Thyroid gland (tissue), 4 donors: ENCODE data around the gene TGFBR3. TPM values are rescaled to one million over a fixed set of nuclear protein-coding genes. Genes with fewer than 3 reads are reported as not detected.

Experiments
- DNase-seq, 2 donors: peaks; one replicate each; pipeline ENCODE4 v3.0.0-alpha.2; 2019
- H3K27ac ChIP-seq, 3 donors: fragments of 200-600 bp; sonication (generic); 1 replicate in 2 of 3; 2 replicates in 1 of 3; pipeline ENCODE4 v1.5.1; 2016 to 2019; ENCODE audit warnings: mild to moderate bottlenecking in 1 of 3, moderate library complexity in 1 of 3
- H3K27me3 ChIP-seq: fragments of 200-600 bp; sonication (generic); one replicate; pipeline ENCODE4 v1.5.1; 2019
- H3K36me3 ChIP-seq, 2 donors: fragments of 200-600 bp; sonication (generic); one replicate each; pipeline ENCODE4 v1.5.1; 2016 to 2019
- H3K4me1 ChIP-seq, 2 donors: fragments of 200-600 bp; sonication (generic); one replicate each; pipeline ENCODE4 v1.5.1; 2017 to 2019
- H3K4me3 ChIP-seq, 3 donors: fragments of 200-600 bp; sonication (generic); replicated peaks in 1 of 3; 1 replicate in 2 of 3; 2 replicates in 1 of 3; pipeline ENCODE4 v1.5.1; 2016; ENCODE audit warnings: mild to moderate bottlenecking in 1 of 3
- H3K9me3 ChIP-seq: fragments of 200-600 bp; sonication (generic); one replicate; pipeline ENCODE4 v1.5.1; 2017
- POLR2A ChIP-seq, 2 donors: fragments of 450-650 bp; IDR thresholded peaks; one replicate each; pipeline ENCODE4 v1.6.1; 2017; ENCODE audit warnings: antibody characterized with exemption in 2 of 2, mild to moderate bottlenecking in 2 of 2, moderate library complexity in 1 of 2
- WGBS, 2 donors: methylation state at CpG; one replicate each; pipeline ENCODE4 v1.1.5; 2017; 5-methylcytosine and 5-hydroxymethylcytosine counted together
- intact Hi-C: fragments of 100-400 bp; cut with DNase I; formaldehyde crosslinking; loops from one replicate; pipeline ENCODE4 v1.15.1; 2023
- total RNA-seq, 4 donors: library from RNA; depleted of rRNA; stranded (reverse); fragments of >200 nt; gene quantifications; one replicate each; pipeline ENCODE4 v1.2.3, GENCODE V29; 2016
- TF ChIP-seq, protein P1 (sequence below), 6 experiments: fragments of 200-600 bp in 3 of 6; fragments of 450-650 bp in 3 of 6; sonication (generic) in 3 of 6; IDR thresholded peaks; one replicate each; pipeline ENCODE4 v1.5.1; 2016 to 2019; ENCODE audit warnings: antibody characterized with exemption in 6 of 6, mild to moderate bottlenecking in 2 of 6, inconsistent platforms in 1 of 6, moderate library complexity in 1 of 6

The TGFBR3 gene
- total RNA-seq, 4 donors from 2014 or later, result 37.2 to 223 (median 106) TPM

DNA sequence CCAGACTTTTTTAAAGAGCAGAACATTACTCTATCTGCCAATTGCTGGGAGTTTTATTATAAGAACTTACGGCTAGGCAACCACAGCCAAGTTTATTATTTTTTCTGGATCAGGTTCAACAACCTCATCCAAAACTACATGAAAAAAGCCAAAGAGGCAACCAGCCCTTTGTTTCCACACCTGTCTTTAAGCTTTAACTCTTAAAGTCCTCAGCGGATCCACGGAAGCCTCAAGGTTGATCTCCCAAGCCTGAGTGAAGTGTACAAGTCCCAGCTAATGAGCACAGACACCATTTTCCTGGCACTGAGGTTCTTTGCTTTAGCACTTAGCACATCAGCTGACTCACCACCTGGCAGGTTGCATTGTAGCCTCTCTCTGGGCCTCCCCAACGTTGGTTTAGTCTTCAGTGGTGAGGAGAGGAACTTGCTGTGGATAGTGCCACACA, 143.1 kb downstream of the TGFBR3 start:
- H3K4me3 ChIP-seq, result no peak overlapping the region
- intact Hi-C loops, result loop anchor here (10.0 kb wide), 2 partner anchors 118 to 142 kb away; partner anchors contain the start of gene TGFBR3
- TF ChIP-seq, protein P1, sequence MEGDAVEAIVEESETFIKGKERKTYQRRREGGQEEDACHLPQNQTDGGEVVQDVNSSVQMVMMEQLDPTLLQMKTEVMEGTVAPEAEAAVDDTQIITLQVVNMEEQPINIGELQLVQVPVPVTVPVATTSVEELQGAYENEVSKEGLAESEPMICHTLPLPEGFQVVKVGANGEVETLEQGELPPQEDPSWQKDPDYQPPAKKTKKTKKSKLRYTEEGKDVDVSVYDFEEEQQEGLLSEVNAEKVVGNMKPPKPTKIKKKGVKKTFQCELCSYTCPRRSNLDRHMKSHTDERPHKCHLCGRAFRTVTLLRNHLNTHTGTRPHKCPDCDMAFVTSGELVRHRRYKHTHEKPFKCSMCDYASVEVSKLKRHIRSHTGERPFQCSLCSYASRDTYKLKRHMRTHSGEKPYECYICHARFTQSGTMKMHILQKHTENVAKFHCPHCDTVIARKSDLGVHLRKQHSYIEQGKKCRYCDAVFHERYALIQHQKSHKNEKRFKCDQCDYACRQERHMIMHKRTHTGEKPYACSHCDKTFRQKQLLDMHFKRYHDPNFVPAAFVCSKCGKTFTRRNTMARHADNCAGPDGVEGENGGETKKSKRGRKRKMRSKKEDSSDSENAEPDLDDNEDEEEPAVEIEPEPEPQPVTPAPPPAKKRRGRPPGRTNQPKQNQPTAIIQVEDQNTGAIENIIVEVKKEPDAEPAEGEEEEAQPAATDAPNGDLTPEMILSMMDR (IDR thresholded peaks at IDR 0.05), result no peak
- TF ChIP-seq POLR2A (IDR thresholded peaks at IDR 0.05), result no peak
- DNase-seq, result peak; percentile 39 to 43
- H3K27me3 ChIP-seq, result no peaks in the 10 kb centered on the region
- H3K9me3 ChIP-seq, result no peaks in the 10 kb centered on the region
- H3K4me1 ChIP-seq, result peaks cover 27 to 39% of the 10 kb centered on the region in 2 donors
- H3K27ac ChIP-seq, result peak overlapping the region in 2 of 3 donors; percentile 4 to 63
- 20 to 33% methylated on average over 4 of the region's 4 CpGs for WGBS, 2 donors
- H3K36me3 ChIP-seq, result no peaks in the 10 kb centered on the region

DNA sequence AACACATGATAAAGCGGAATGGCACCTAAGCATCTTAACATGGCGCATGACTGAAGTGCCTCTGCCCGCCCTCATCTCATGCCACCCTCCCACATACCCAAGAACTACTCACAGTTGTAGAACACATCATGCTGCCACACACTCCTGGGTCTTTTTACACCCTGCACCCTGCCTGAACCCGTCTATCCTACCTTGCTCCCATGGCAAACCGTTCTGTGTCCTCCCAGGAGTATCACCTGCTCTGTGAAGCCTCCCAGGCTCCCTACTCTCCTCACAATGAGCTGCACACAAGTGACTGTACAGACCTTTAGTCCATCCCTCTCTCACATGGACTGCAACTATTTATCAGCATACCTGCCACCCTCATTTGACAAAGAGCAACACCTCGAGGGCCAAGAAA, 144.0 kb downstream of the TGFBR3 start:
- Histone ChIP-seq H3K27me3 (no peaks in the 10 kb centered on the region), H3K4me3 (no peak overlapping the region), H3K9me3 (no peaks in the 10 kb centered on the region), H3K4me1 (peaks cover 34 to 42% of the 10 kb centered on the region in 2 donors), H3K36me3 (no peaks in the 10 kb centered on the region), H3K27ac (peak overlapping the region in 1 of 3 donors; percentile 63)
- intact Hi-C loops, result loop anchor here (10.0 kb wide), 2 partner anchors 117 to 143 kb away; partner anchors contain the start of gene TGFBR3
- no peak for DNase-seq
- WGBS, 2 donors, result 96% methylated on average over 6 of the region's 6 CpGs
- no peak for TF ChIP-seq POLR2A (IDR thresholded peaks at IDR 0.05)
- TF ChIP-seq, protein P1 (IDR thresholded peaks at IDR 0.05), result no peak

DNA sequence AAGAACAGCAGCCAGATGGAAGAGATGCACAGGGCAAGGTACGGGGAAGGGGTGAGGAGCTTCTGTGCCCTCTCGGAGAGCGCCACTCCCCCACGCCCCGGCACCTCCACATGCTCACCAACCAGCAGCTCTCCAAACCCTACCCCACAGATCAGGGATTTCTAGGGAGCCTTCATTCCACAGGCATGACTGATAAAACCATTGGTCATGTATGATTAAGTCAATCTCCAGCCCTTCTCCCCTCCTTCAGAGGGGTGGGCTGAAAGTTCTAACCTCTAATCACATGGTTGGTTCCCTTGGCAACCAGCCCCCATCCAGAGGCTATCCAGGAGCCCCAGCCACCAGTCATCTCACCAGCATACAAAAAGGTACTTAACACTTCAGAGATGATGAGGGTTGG, 144.7 kb downstream of the TGFBR3 start:
- no peak for DNase-seq
- no peak overlapping the region for H3K27ac ChIP-seq
- H3K9me3 ChIP-seq, result no peaks in the 10 kb centered on the region
- no peak overlapping the region for H3K4me3 ChIP-seq
- H3K27me3 ChIP-seq, result no peaks in the 10 kb centered on the region
- peaks cover 40 to 48% of the 10 kb centered on the region in 2 donors for H3K4me1 ChIP-seq
- intact Hi-C loops, result loop anchor here (10.0 kb wide), 2 partner anchors 116 to 144 kb away; partner anchors contain the start of gene TGFBR3
- WGBS, 2 donors, result 96 to 98% methylated on average over 5 of the region's 5 CpGs
- no peaks in the 10 kb centered on the region for H3K36me3 ChIP-seq
- TF ChIP-seq, protein P1 (IDR thresholded peaks at IDR 0.05), result no peak
- no peak for TF ChIP-seq POLR2A (IDR thresholded peaks at IDR 0.05)

DNA sequence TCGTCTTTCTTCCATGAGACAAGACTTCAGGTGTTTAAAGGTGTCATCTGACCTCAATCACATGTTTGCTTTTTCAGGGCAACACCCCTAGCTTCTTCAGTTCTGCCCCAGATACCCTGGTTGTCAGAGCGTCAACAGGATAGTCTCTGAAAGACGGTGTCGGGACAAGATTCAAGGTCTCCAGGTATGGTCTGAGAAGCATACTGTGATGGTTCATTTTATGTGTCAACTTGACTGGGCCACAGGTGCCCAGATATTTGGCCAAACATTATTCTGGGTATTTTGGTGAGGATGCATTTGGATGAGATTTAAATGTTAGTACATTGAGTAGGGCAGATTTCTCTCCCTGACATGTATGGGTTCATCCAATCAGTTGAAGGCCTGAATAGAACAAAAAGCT, 148.3 kb downstream of the TGFBR3 start:
- no peak overlapping the region for H3K4me3 ChIP-seq
- intact Hi-C loops, result no loop called here
- 96 to 99% methylated on average over 4 of the region's 4 CpGs for WGBS, 2 donors
- H3K27me3 ChIP-seq, result no peaks in the 10 kb centered on the region
- H3K9me3 ChIP-seq, result no peaks in the 10 kb centered on the region
- peak overlapping the region; percentile 75 to 98 (median 98) for H3K27ac ChIP-seq
- TF ChIP-seq, protein P1 (IDR thresholded peaks at IDR 0.05), result no peak
- TF ChIP-seq POLR2A (IDR thresholded peaks at IDR 0.05), result no peak
- H3K36me3 ChIP-seq, result no peaks in the 10 kb centered on the region
- peaks cover 43 to 48% of the 10 kb centered on the region in 2 donors for H3K4me1 ChIP-seq
- DNase-seq, result no peak

DNA sequence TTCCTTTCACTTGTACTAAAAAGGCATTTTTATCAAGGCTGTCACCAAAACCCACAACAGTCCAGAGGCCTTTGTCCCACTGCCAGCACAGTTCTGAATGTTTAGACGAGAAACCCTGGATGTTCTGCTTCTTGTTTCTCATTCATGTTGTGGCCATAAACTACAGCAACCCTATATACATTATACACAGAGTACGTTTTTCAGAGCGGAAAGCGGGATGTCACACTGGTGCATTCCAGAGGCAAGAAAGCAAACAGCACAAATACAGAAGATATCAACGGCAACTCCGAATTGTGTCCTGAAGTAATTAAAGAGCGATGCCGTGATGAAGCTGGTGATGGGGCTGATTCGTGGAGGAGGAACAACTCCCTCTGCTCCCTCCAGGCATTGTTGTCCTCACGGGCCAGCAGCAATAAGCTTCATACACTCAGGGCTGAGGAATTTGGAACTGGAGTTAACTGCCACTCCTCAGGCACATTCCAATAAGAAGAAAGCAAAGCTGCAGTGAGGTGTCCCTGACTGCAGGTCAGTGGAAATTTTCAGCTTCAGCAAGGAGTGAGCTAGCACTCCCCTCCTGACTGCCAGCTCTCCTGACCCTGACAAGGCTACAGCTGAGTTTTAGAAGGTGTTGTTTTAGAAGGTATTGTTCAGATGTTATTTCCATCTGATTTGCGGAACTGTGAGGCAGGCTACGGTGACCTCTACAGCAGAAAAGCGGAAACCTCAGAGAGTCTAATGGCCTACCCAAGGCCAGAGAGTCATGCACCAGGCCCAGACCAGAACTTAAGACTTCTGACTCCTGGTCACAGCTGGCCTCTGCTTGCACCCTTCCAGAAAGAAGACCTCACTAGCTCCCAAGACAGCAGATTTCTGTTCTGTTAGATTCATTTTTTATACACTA, 149.0 kb downstream of the TGFBR3 start:
- 59 to 60% methylated on average over 12 to 13 of the region's 13 CpGs for WGBS, 2 donors
- peak; percentile 79 to 82 for DNase-seq
- TF ChIP-seq POLR2A (IDR thresholded peaks at IDR 0.05), result peak in 1 of 2 donors; percentile 68
- TF ChIP-seq, protein P1 (IDR thresholded peaks at IDR 0.05), result peak in 4 of 6 experiments; percentile 5 to 19 (median 10)
- H3K9me3 ChIP-seq, result no peaks in the 10 kb centered on the region
- no peak overlapping the region for H3K4me3 ChIP-seq
- H3K27ac ChIP-seq, result peak overlapping the region; percentile 75 to 98 (median 98)
- peaks cover 42 to 46% of the 10 kb centered on the region in 2 donors for H3K4me1 ChIP-seq
- no peaks in the 10 kb centered on the region for H3K36me3 ChIP-seq
- H3K27me3 ChIP-seq, result no peaks in the 10 kb centered on the region
- intact Hi-C loops, result no loop called here
